H1 (cell line): ENCODE measurements around the gene BRME1.

Experiments
- ATF3 ChIP-seq: IDR thresholded peaks from 2 replicates; pipeline ENCODE4 v1.6.1; 2011; ENCODE audit warnings: low read depth, mild to moderate bottlenecking, low read length; ENCODE audit not compliant: insufficient read depth
- BRCA1 ChIP-seq: IDR thresholded peaks from 2 replicates; pipeline ENCODE4 v1.6.1; 2012; ENCODE audit warnings: low read depth, low read length, improper control_type of control experiment
- CTCF ChIP-seq, 3 experiments: IDR thresholded peaks; 1 replicate in 2 of 3; 2 replicates in 1 of 3; pipeline versions ENCODE4 v1.5.1 to v1.6.1; 2011; ENCODE audit warnings: low read length in 3 of 3, mild to moderate bottlenecking in 3 of 3, inconsistent platforms in 2 of 3, low read depth in 1 of 3, moderate library complexity in 1 of 3; ENCODE audit not compliant: insufficient read depth in 1 of 3; ENCODE audit errors: control extremely low read depth in 1 of 3
- EZH2 ChIP-seq: fragments of 200-600 bp; sonication (generic); IDR thresholded peaks from 2 replicates; pipeline ENCODE4 v1.7.1; 2012; ENCODE audit warnings: low read depth, mild to moderate bottlenecking, moderate library complexity, low read length, inconsistent platforms; ENCODE audit not compliant: severe bottlenecking
- KDM1A ChIP-seq: fragments of 200-600, 300-600 bp; sonication (generic); IDR thresholded peaks from 2 replicates; pipeline ENCODE4 v1.7.1; 2016; ENCODE audit warnings: mild to moderate bottlenecking, low read length, borderline replicate concordance
- NANOG ChIP-seq: IDR thresholded peaks from 2 replicates; pipeline ENCODE4 v1.6.1; 2011; ENCODE audit warnings: low read length, low read depth, mild to moderate bottlenecking, inconsistent platforms; ENCODE audit not compliant: insufficient read depth, poor library complexity, severe bottlenecking
- RAD21 ChIP-seq, 2 experiments: IDR thresholded peaks in 1 of 2; conservative IDR thresholded peaks in 1 of 2; 2 replicates each; pipeline ENCODE4 v1.6.1; 2011; ENCODE audit warnings: low read depth in 2 of 2, low read length in 2 of 2, improper control_type of control experiment in 1 of 2, inconsistent platforms in 1 of 2, mild to moderate bottlenecking in 1 of 2, moderate library complexity in 1 of 2
- SIN3A ChIP-seq, 2 experiments: IDR thresholded peaks in 1 of 2; conservative IDR thresholded peaks in 1 of 2; 2 replicates each; pipeline ENCODE4 v1.6.1; 2011 to 2012; ENCODE audit warnings: low read length in 2 of 2, improper control_type of control experiment in 1 of 2, low read depth in 1 of 2, mild to moderate bottlenecking in 1 of 2
- SIRT6 ChIP-seq: IDR thresholded peaks from one replicate; pipeline ENCODE4 v1.7.1; 2012; ENCODE audit warnings: low read length, inconsistent platforms
- SIX5 ChIP-seq: IDR thresholded peaks from 2 replicates; pipeline ENCODE4 v1.6.1; 2011; ENCODE audit warnings: mild to moderate bottlenecking, low read depth, low read length
- TAF1 ChIP-seq: IDR thresholded peaks from 2 replicates; pipeline ENCODE4 v1.6.1; 2011; ENCODE audit warnings: mild to moderate bottlenecking, low read depth, low read length
- ZNF274 ChIP-seq: IDR thresholded peaks from 2 replicates; pipeline ENCODE4 v1.7.0; 2012; ENCODE audit warnings: low read length, borderline replicate concordance; ENCODE audit errors: extremely low read depth

GRCh38 chr19:13896227-13896626 lies 9.7 kb downstream of the BRME1 start:
- TF ChIP-seq CTCF (IDR thresholded peaks at IDR 0.05; ENCODE audit: control extremely low read depth in 1 of 3, insufficient read depth in 1 of 3, low read depth in 1 of 3, low read length in 3 of 3) (no peak), SIX5 (no peak), ATF3 (no peak), SIN3A (conservative IDR thresholded peaks at IDR 0.05 in 1 of 2, IDR thresholded peaks at IDR 0.05 in 1 of 2; ENCODE audit: low read depth in 1 of 2, low read length in 2 of 2) (no peak), NANOG (no peak), RAD21 (IDR thresholded peaks at IDR 0.05 in 1 of 2, conservative IDR thresholded peaks at IDR 0.05 in 1 of 2; ENCODE audit: low read depth in 2 of 2, low read length in 2 of 2) (no peak), TAF1 (no peak), EZH2 (no peak), SIRT6 (no peak), KDM1A (no peak), ZNF274 (no peak), BRCA1 (no peak)
